NCI-H1105 treated with DMSO at 0.1 percent for 48 hours (cell line): ENCODE measurements around the gene PLXNB1.

Source experiments
- DNase-seq: peaks from one replicate; lab custom pipeline; 2025; lab: John Stamatoyannopoulos, UW

Gene PLXNB1

GRCh38 chr3:48367201-48367600, 62.7 kb downstream of the PLXNB1 start:
- no peak for DNase-seq

DNA sequence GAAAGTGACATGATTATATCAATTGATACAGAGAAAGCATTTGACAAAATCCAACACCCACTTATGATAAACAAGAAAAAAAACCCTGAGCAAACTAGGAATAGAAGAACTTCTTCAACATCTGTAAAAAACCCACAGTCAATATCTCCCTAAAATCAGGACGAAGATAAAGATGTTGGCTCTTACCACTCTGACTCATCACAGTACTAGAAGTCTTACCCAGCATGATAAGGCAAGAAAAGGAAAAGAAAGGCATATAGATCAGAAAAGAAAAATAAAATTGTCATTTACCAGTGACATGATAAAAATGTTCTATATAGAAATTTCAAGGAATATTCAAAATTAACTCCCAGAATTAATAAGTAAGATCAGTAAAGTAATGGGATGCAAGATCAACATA, 65.0 kb downstream of the PLXNB1 start:
- no peak for DNase-seq

DNA sequence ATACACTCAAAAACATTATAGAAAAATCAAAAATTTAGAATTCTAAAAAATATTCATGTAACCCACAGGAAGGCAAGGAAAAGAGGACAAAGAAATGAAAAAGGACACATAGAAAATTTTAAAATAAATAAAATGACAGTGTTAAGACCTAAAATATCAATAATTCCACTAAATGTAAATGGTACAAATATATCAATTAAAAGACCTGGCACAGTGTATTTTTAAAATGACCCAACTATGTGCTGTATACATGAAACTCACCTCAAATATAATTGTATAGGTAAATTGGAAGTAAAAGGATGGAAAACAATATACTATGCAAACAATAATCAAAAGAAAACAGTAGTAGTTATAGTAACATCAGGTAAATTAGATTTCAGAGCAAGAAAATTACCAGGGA, 68.0 kb downstream of the PLXNB1 start:
- no peak for DNase-seq

DNA sequence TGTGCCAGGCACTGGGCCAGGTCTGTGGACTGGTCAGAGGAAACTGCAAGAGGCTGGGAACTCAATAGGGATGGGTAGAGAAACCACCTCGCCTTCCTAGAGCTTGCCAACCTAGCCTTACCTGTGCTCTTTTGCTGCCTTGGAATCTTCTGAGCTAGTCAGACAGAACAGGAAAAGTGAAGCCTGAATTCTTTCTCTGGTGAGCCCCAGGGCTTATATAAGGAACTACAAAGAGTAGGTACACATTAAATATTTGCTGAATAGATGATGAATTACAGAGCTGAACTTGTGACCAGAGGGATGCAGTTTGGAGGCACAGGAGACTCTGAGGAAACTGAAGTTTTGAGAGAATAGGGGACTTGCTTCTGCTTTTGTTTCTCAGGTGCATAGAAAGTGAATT, 73.5 kb downstream of the PLXNB1 start:
- DNase-seq: no peak

DNA sequence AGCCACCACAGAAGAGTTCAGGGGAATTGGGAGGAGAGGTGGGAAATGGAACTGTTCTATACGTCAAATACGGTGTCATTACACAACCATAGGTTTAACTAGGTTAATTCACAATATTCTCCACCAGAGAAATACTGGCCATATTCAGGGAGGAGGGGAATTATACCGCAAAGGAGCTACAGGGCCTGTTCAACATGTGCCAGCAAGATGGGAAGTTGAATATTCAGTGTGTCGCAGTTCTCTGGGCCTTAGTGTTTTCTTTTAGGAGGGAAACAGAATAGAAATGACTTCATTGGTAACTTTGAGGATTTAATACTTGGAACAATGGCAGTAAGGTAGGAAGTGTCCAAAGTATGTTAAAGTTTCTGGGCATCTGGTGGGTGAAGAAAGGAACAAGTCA, 75.9 kb downstream of the PLXNB1 start:
- no peak for DNase-seq
